Natural killer cell treated with Interleukin-12 subunit alpha and Interleukin-12 subunit beta and Interleukin-15 and Interleukin-18, amount 100 ng/mL, for 72 hours (primary cell): ENCODE results near the gene ACBD6. TPM values are rescaled to one million over a fixed set of nuclear protein-coding genes. Genes with fewer than 3 reads are reported as not detected.
"Not testable (repeated sequence)": the region's sequence is repeated elsewhere in the genome, so short reads cannot be mapped to it uniquely, and the experiment has no call there.

Experiments used
- ATAC-seq, 2 donors: fragments of 150-1000 bp; cut with Tn5 transposase in 1 of 2; sonication (Bioruptor Pico), chemical (Tn5 transposase) in 1 of 2; 2 replicates each; pipeline ENCODE4 v1.10.0; 2021
- DNase-seq: peaks from one replicate; pipeline ENCODE4 v3.0.0; 2022; ENCODE audit warnings: low spot score
- H3K27ac Mint-ChIP-seq, 2 donors: 1 replicate in 1 of 2; 2 replicates in 1 of 2; pipeline ENCODE4 v1.8.0; 2022; ENCODE audit warnings: mixed read lengths in 2 of 2, mild to moderate bottlenecking in 1 of 2, moderate library complexity in 1 of 2
- H3K27me3 Mint-ChIP-seq, 2 donors: 1 replicate in 1 of 2; 2 replicates in 1 of 2; pipeline ENCODE4 v1.8.0; 2022; ENCODE audit warnings: mixed read lengths in 2 of 2
- H3K36me3 Mint-ChIP-seq: one replicate; pipeline ENCODE4 v1.8.0; 2022; ENCODE audit warnings: mixed read lengths
- H3K4me1 Mint-ChIP-seq, 2 donors: 1 replicate in 1 of 2; 2 replicates in 1 of 2; pipeline ENCODE4 v1.8.0; 2022; ENCODE audit warnings: low read depth in 2 of 2, mixed read lengths in 2 of 2, mild to moderate bottlenecking in 1 of 2
- H3K4me3 Mint-ChIP-seq: one replicate; pipeline ENCODE4 v1.8.0; 2022; ENCODE audit warnings: mixed read lengths
- H3K9me3 Mint-ChIP-seq: 2 replicates; pipeline ENCODE4 v1.8.0; 2022; ENCODE audit warnings: mixed read lengths
- total RNA-seq, 2 donors: library from RNA; stranded (reverse); gene quantifications; one replicate each; pipeline ENCODE4 v1.2.3, GENCODE V29; 2022

Gene ACBD6
- total RNA-seq, 2 donors from 2014 or later, result 32.0 to 53.7 TPM

GRCh38 chr1:180494370-180494769 lies 8.0 kb downstream of the ACBD6 start:
- DNase-seq (no peak), ATAC-seq (no peak)
- Mint-ChIP-seq H3K36me3 (peaks cover 8% of the 10 kb centered on the region), H3K27me3 (no peaks in the 10 kb centered on the region), H3K4me1 (peaks cover 0 to 7% of the 10 kb centered on the region in 2 donors), H3K9me3 (no peaks in the 10 kb centered on the region), H3K4me3 (no peak overlapping the region), H3K27ac (no peak overlapping the region)

- Mint-ChIP-seq H3K36me3 (peaks cover 12% of the 10 kb centered on the region), H3K4me1 (peaks cover 7 to 8% of the 10 kb centered on the region in 2 donors), H3K27ac (no peak overlapping the region), H3K4me3 (no peak overlapping the region), H3K9me3 (no peaks in the 10 kb centered on the region), H3K27me3 (no peaks in the 10 kb centered on the region)
- ATAC-seq (no peak), DNase-seq (no peak)
These were observed 12.4 kb downstream of the ACBD6 start for GRCh38 chr1:180489976-180490375.

- peaks cover under 1 to 8% of the 10 kb centered on the region in 2 donors for H3K4me1 Mint-ChIP-seq
- ATAC-seq (no peak), DNase-seq (no peak)
- H3K4me3 Mint-ChIP-seq, result no peak overlapping the region
- H3K27me3 Mint-ChIP-seq, result no peaks in the 10 kb centered on the region
- H3K27ac Mint-ChIP-seq, result no peak overlapping the region
- no peaks in the 10 kb centered on the region for H3K9me3 Mint-ChIP-seq
- H3K36me3 Mint-ChIP-seq, result peaks cover 12% of the 10 kb centered on the region
These were observed 13.1 kb downstream of the ACBD6 start for GRCh38 chr1:180489313-180489712.

- DNase-seq (no peak), ATAC-seq (no peak)
- Mint-ChIP-seq H3K27ac (no peak overlapping the region), H3K4me3 (no peak overlapping the region), H3K36me3 (peaks cover 15% of the 10 kb centered on the region), H3K9me3 (no peaks in the 10 kb centered on the region), H3K27me3 (no peaks in the 10 kb centered on the region), H3K4me1 (peaks cover 0 to 8% of the 10 kb centered on the region in 2 donors)
These were observed 13.7 kb downstream of the ACBD6 start for GRCh38 chr1:180488661-180489060.

- no peaks in the 10 kb centered on the region for H3K9me3 Mint-ChIP-seq
- H3K36me3 Mint-ChIP-seq, result peaks cover 9% of the 10 kb centered on the region
- H3K4me3 Mint-ChIP-seq, result no peak overlapping the region
- H3K27me3 Mint-ChIP-seq, result no peaks in the 10 kb centered on the region
- H3K27ac Mint-ChIP-seq, result no peak overlapping the region
- DNase-seq (no peak), ATAC-seq (no peak)
- H3K4me1 Mint-ChIP-seq, result peaks cover 11 to 12% of the 10 kb centered on the region in 2 donors
These were observed 16.3 kb downstream of the ACBD6 start for GRCh38 chr1:180486092-180486491.

GRCh38 chr1:180484490-180484889 lies 17.9 kb downstream of the ACBD6 start:
- DNase-seq (no peak), ATAC-seq (no peak)
- Mint-ChIP-seq H3K9me3 (no peaks in the 10 kb centered on the region), H3K27me3 (no peaks in the 10 kb centered on the region), H3K36me3 (peaks cover 9% of the 10 kb centered on the region), H3K4me3 (no peak overlapping the region), H3K4me1 (peaks cover 11 to 15% of the 10 kb centered on the region in 2 donors), H3K27ac (no peak overlapping the region)

- Mint-ChIP-seq H3K36me3 (peaks cover 9% of the 10 kb centered on the region), H3K27me3 (no peaks in the 10 kb centered on the region), H3K4me3 (no peak overlapping the region), H3K4me1 (peaks cover 11 to 15% of the 10 kb centered on the region in 2 donors), H3K27ac (no peak overlapping the region), H3K9me3 (no peaks in the 10 kb centered on the region)
- ATAC-seq (no peak), DNase-seq (no peak)
These were observed 19.7 kb downstream of the ACBD6 start for GRCh38 chr1:180482425-180483275.

GRCh38 chr1:180470031-180470430 lies 32.3 kb downstream of the ACBD6 start:
- no peak for ATAC-seq
- H3K27me3 Mint-ChIP-seq, result no peaks in the 10 kb centered on the region
- peaks cover 5% of the 10 kb centered on the region for H3K36me3 Mint-ChIP-seq
- H3K4me1 Mint-ChIP-seq, result peaks cover 6 to 7% of the 10 kb centered on the region in 2 donors
- no peak overlapping the region for H3K27ac Mint-ChIP-seq
- no peaks in the 10 kb centered on the region for H3K9me3 Mint-ChIP-seq
- no peak overlapping the region for H3K4me3 Mint-ChIP-seq
- DNase-seq, result no peak

GRCh38 chr1:180468311-180468710 lies 34.1 kb downstream of the ACBD6 start:
- DNase-seq (no peak), ATAC-seq (no peak)
- Mint-ChIP-seq H3K27me3 (no peaks in the 10 kb centered on the region), H3K4me3 (no peak overlapping the region), H3K27ac (no peak overlapping the region), H3K4me1 (peaks cover 11 to 15% of the 10 kb centered on the region in 2 donors), H3K36me3 (peaks cover 21% of the 10 kb centered on the region), H3K9me3 (peaks cover 6% of the 10 kb centered on the region)

GRCh38 chr1:180462102-180462501 lies 40.3 kb downstream of the ACBD6 start:
- H3K36me3 Mint-ChIP-seq, result peaks cover 50% of the 10 kb centered on the region
- H3K4me1 Mint-ChIP-seq, result peaks cover 15 to 28% of the 10 kb centered on the region in 2 donors
- H3K27me3 Mint-ChIP-seq, result no peaks in the 10 kb centered on the region
- H3K27ac Mint-ChIP-seq, result no peak overlapping the region
- no peak overlapping the region for H3K4me3 Mint-ChIP-seq
- DNase-seq (no peak), ATAC-seq (no peak)
- H3K9me3 Mint-ChIP-seq, result peaks cover 12% of the 10 kb centered on the region

GRCh38 chr1:180461682-180462081 lies 40.7 kb downstream of the ACBD6 start:
- peaks cover 15 to 28% of the 10 kb centered on the region in 2 donors for H3K4me1 Mint-ChIP-seq
- not testable (repeated sequence) for H3K4me3 Mint-ChIP-seq, DNase-seq, H3K27me3 Mint-ChIP-seq, H3K27ac Mint-ChIP-seq, ATAC-seq
- peaks cover 12% of the 10 kb centered on the region for H3K9me3 Mint-ChIP-seq
- H3K36me3 Mint-ChIP-seq, result peaks cover 50% of the 10 kb centered on the region

- no peak for DNase-seq
- ATAC-seq, result no peak
- peaks cover 4 to 16% of the 10 kb centered on the region in 2 donors for H3K4me1 Mint-ChIP-seq
- no peaks in the 10 kb centered on the region for H3K27me3 Mint-ChIP-seq
- peaks cover 42% of the 10 kb centered on the region for H3K36me3 Mint-ChIP-seq
- H3K4me3 Mint-ChIP-seq, result no peak overlapping the region
- no peak overlapping the region for H3K27ac Mint-ChIP-seq
- peaks cover 6% of the 10 kb centered on the region for H3K9me3 Mint-ChIP-seq
These were observed 43.6 kb downstream of the ACBD6 start for GRCh38 chr1:180458807-180459206.

- no peak overlapping the region for H3K4me3 Mint-ChIP-seq
- no peaks in the 10 kb centered on the region for H3K27me3 Mint-ChIP-seq
- H3K27ac Mint-ChIP-seq, result no peak overlapping the region
- no peak for ATAC-seq
- peaks cover 40% of the 10 kb centered on the region for H3K36me3 Mint-ChIP-seq
- peaks cover 8% of the 10 kb centered on the region for H3K9me3 Mint-ChIP-seq
- H3K4me1 Mint-ChIP-seq, result peaks cover 12 to 24% of the 10 kb centered on the region in 2 donors
- DNase-seq, result no peak
These were observed 46.2 kb downstream of the ACBD6 start for GRCh38 chr1:180456191-180456590.

GRCh38 chr1:180451504-180451903 lies 50.9 kb downstream of the ACBD6 start:
- Mint-ChIP-seq H3K4me3 (peak overlapping the region; percentile 17), H3K27me3 (no peaks in the 10 kb centered on the region), H3K27ac (peak overlapping the region in 1 of 2 donors; percentile 58), H3K36me3 (peaks cover 43% of the 10 kb centered on the region), H3K9me3 (peaks cover 7% of the 10 kb centered on the region), H3K4me1 (peaks cover 12 to 20% of the 10 kb centered on the region in 2 donors)
- ATAC-seq, result peak in 1 of 2 donors; percentile 50
- no peak for DNase-seq
